Endothelial cell of umbilical vein (primary cell): ENCODE data around the gene DISP2. TPM values are rescaled to one million over a fixed set of nuclear protein-coding genes. Genes with fewer than 3 reads are reported as not detected.

Source experiments
- BruUV-seq: library from RNA; stranded (reverse); fragments of 400-500 nt; replicated peaks from 2 replicates; lab custom pipeline; 2021; lab: Mats Ljungman, UMichigan
- CTCF ChIA-PET: fragments of 300-600, 350-600 bp; sonication (Branson Sonifier 250); formaldehyde crosslinking; loops from one replicate; lab custom pipeline; 2021; ENCODE audit warnings: antibody characterized with exemption, inconsistent platforms; lab: Charles Lee
- POLR2A ChIA-PET: fragments of 300-600, 350-600 bp; sonication (Branson Sonifier 250); formaldehyde crosslinking; loops from one replicate; lab custom pipeline; 2021; ENCODE audit warnings: antibody characterized with exemption, inconsistent platforms; lab: Charles Lee
- DNase-seq: peaks from one replicate; pipeline ENCODE4 v3.0.0-alpha.2; 2011; ENCODE audit warnings: low read depth, low spot score
- FAIRE-seq: peaks from 2 replicates; lab custom pipeline; 2011; peaks lifted over from hg19 to GRCh38; lab: Jason Lieb, UNC
- H2AFZ ChIP-seq: 2 replicates; pipeline ENCODE4 v1.6.0; 2012; ENCODE audit warnings: low read depth, low read length, control low read depth, inconsistent platforms
- H3K27ac ChIP-seq: 2 replicates; pipeline ENCODE4 v1.5.1; 2011; ENCODE audit warnings: low read depth, mild to moderate bottlenecking, control low read depth, low read length, moderate library complexity; ENCODE audit not compliant: insufficient read depth
- H3K27me3 ChIP-seq, 2 experiments: 2 replicates each; pipeline versions ENCODE4 v1.6.0 to v1.6.1; 2011; ENCODE audit warnings: low read length in 2 of 2, mixed read lengths in 1 of 2; ENCODE audit not compliant: control insufficient read depth in 2 of 2, insufficient read depth in 2 of 2
- H3K36me3 ChIP-seq, 2 experiments: 2 replicates in 1 of 2; 3 replicates in 1 of 2; pipeline ENCODE4 v1.5.1; 2011; ENCODE audit warnings: low read length in 2 of 2, mild to moderate bottlenecking in 1 of 2, moderate library complexity in 1 of 2; ENCODE audit not compliant: control insufficient read depth in 2 of 2, insufficient read depth in 2 of 2; ENCODE audit errors: extremely low read depth in 1 of 2
- H3K4me1 ChIP-seq: 3 replicates; pipeline ENCODE4 v1.5.1; 2011; ENCODE audit warnings: mild to moderate bottlenecking, low read length; ENCODE audit not compliant: control insufficient read depth, insufficient read depth; ENCODE audit errors: extremely low read depth
- H3K4me2 ChIP-seq: 2 replicates; pipeline ENCODE4 v1.6.1; 2011; ENCODE audit warnings: low read length, control low read depth, mixed read lengths; ENCODE audit not compliant: insufficient read depth
- H3K4me3 ChIP-seq, 3 experiments: fragments of 200-600 bp in 1 of 3; sonication (generic), shearing (Covaris generic) in 1 of 3; replicated peaks in 1 of 3; 2 replicates each; pipeline ENCODE4 v1.5.1; 2011 to 2016; ENCODE audit warnings: control low read depth in 3 of 3, low read length in 3 of 3, mild to moderate bottlenecking in 2 of 3, inconsistent platforms in 1 of 3, low read depth in 1 of 3, moderate library complexity in 1 of 3; ENCODE audit not compliant: insufficient read depth in 1 of 3
- H3K79me2 ChIP-seq: 2 replicates; pipeline ENCODE4 v1.6.0; 2012; ENCODE audit warnings: low read length, inconsistent platforms; ENCODE audit not compliant: control insufficient read depth, insufficient read depth
- H3K9ac ChIP-seq: replicated peaks from 2 replicates; pipeline ENCODE3; 2011; ENCODE audit warnings: low read length, control low read depth; ENCODE audit not compliant: insufficient read depth; ENCODE audit errors: extremely low read depth
- H3K9me1 ChIP-seq: replicated peaks from 3 replicates; pipeline ENCODE4 v1.6.0; 2011; ENCODE audit warnings: mild to moderate bottlenecking, low read length; ENCODE audit not compliant: control insufficient read depth, insufficient read depth; ENCODE audit errors: extremely low read depth
- H3K9me3 ChIP-seq: replicated peaks from 2 replicates; pipeline ENCODE4 v1.5.1; 2012; ENCODE audit warnings: low read length, inconsistent platforms; ENCODE audit not compliant: control insufficient read depth, insufficient read depth
- H4K20me1 ChIP-seq: replicated peaks from 2 replicates; pipeline ENCODE3; 2011; ENCODE audit warnings: mild to moderate bottlenecking, low read length; ENCODE audit not compliant: control insufficient read depth, insufficient read depth; ENCODE audit errors: extremely low read depth
- CTCF ChIP-seq, 2 donors: IDR thresholded peaks; 1 replicate in 1 of 2; 2 replicates in 1 of 2; pipeline ENCODE4 v1.5.1; 2011; ENCODE audit warnings: low read length in 2 of 2, mild to moderate bottlenecking in 2 of 2, moderate library complexity in 2 of 2, control low read depth in 1 of 2, inconsistent platforms in 1 of 2, low read depth in 1 of 2; ENCODE audit not compliant: insufficient read depth in 1 of 2; ENCODE audit errors: extremely low read depth in 1 of 2
- EZH2 ChIP-seq: IDR thresholded peaks from 2 replicates; pipeline ENCODE4 v1.6.1; 2012; ENCODE audit warnings: borderline replicate concordance, low read depth, mild to moderate bottlenecking, moderate library complexity, low read length, inconsistent platforms; ENCODE audit not compliant: severe bottlenecking
- FOS ChIP-seq: IDR thresholded peaks from 2 replicates; pipeline ENCODE4 v1.6.1; 2011; ENCODE audit warnings: mild to moderate bottlenecking, low read length, moderate library complexity, borderline replicate concordance; ENCODE audit not compliant: insufficient read depth
- GATA2 ChIP-seq: IDR thresholded peaks from 2 replicates; pipeline ENCODE4 v1.7.0; 2011; ENCODE audit warnings: low read depth, mild to moderate bottlenecking, moderate library complexity, mixed read lengths, low read length; ENCODE audit not compliant: insufficient read length, insufficient read depth
- JUN ChIP-seq: IDR thresholded peaks from 2 replicates; pipeline ENCODE4 v1.6.1; 2011; ENCODE audit warnings: borderline replicate concordance, low read depth; ENCODE audit not compliant: insufficient read length, insufficient read depth
- MAX ChIP-seq: IDR thresholded peaks from 2 replicates; pipeline ENCODE4 v1.6.1; 2011; ENCODE audit not compliant: insufficient read depth, insufficient read length
- MYC ChIP-seq: IDR thresholded peaks from one replicate; pipeline ENCODE4 v1.6.1; 2011; ENCODE audit warnings: mild to moderate bottlenecking, low read depth, low read length
- POLR2A ChIP-seq: IDR thresholded peaks from 2 replicates; pipeline ENCODE4 v1.6.1; 2012; ENCODE audit warnings: low read depth, mild to moderate bottlenecking, control low read depth, low read length
- POLR2AphosphoS5 ChIP-seq: IDR thresholded peaks from 2 replicates; pipeline ENCODE4 v1.6.1; 2012; ENCODE audit warnings: low read depth, mild to moderate bottlenecking, control low read depth, low read length, moderate library complexity; ENCODE audit not compliant: insufficient read depth
- dilution Hi-C: fragments of 300-500 bp; cut with MboI; formaldehyde crosslinking; loops from one replicate; pipeline ENCODE4 v1.15.0; 2019; ENCODE audit warnings: low sequenced_read_pairs; ENCODE audit not compliant: extremely low pct_ligation_motif_present
- intact Hi-C: fragments of 100-400 bp; cut with micrococcal nuclease; formaldehyde crosslinking; loops from one replicate; pipeline ENCODE4 v1.10.0; 2022
- polyA plus RNA-seq, 4 experiments: library from polyadenylated mRNA; depleted of rRNA in 3 of 4; stranded (reverse) in 3 of 4; unstranded in 1 of 4; fragments of >200 nt; gene quantifications; 2 replicates each; pipeline versions ENCODE4 v1.2.1 to v1.2.3, GENCODE V29; 2011 to 2012; ENCODE audit warnings: missing spikeins in 1 of 4
- total RNA-seq: library from RNA; stranded (reverse); gene quantifications from 2 replicates; pipeline ENCODE4 v1.2.3, GENCODE V29; 2021

Gene DISP2
- total and polyA plus RNA-seq, 2 donors (not counting 3 experiments of a cell fraction or from before 2014, with no cell fraction given) = 0.10 to 1.2 TPM

- Histone ChIP-seq H3K4me3 (no peak overlapping the region), H3K27ac (no peak overlapping the region), H3K79me2 (no peaks in the 10 kb centered on the region), H3K4me2 (no peak overlapping the region), H3K4me1 (no peaks in the 10 kb centered on the region), H3K9me3 (no peaks in the 10 kb centered on the region), H2AFZ (no peak overlapping the region), H3K27me3 (no peaks in the 10 kb centered on the region), H4K20me1 (no peaks in the 10 kb centered on the region), H3K36me3 (peaks cover 6 to 7% of the 10 kb centered on the region in 2 experiments), H3K9ac (no peak overlapping the region), H3K9me1 (no peaks in the 10 kb centered on the region)
- FAIRE-seq (no peak), DNase-seq (no peak)
- no peak for TF ChIP-seq EZH2
- TF ChIP-seq MAX = no peak
- no peak for TF ChIP-seq POLR2AphosphoS5
- TF ChIP-seq POLR2A = no peak
- no peak for TF ChIP-seq CTCF (IDR thresholded peaks at IDR 0.05; ENCODE audit: extremely low read depth in 1 of 2, insufficient read depth in 1 of 2, low read depth in 1 of 2, low read length in 2 of 2)
- TF ChIP-seq MYC = no peak
- no peak for TF ChIP-seq JUN
- TF ChIP-seq FOS = no peak
- TF ChIP-seq GATA2 = no peak
- intact Hi-C loops (no loop called here), dilution Hi-C loops (no loop called here)
- no TSS peak for BruUV-seq
- ChIA-PET CTCF (interaction anchor here (1.0 to 2.2 kb wide), 7 partner anchors 11 to 60 kb away, joined by 3 to 6 read pairs (median 4); no protein-coding TSS in a partner anchor), POLR2A (interaction anchor here (0.6 kb wide), 1 partner anchor 73 kb away, joined by 3 read pairs; no protein-coding TSS in a partner anchor)
Measured at GRCh38 chr15:40397688-40398412, 39.8 kb downstream of the DISP2 start.
